A673 (cell line): ENCODE results near the gene GMDS.

Experiments used
- CTCF ChIP-seq: fragments of 300-800, 200-600 bp; sonication (generic); conservative IDR thresholded peaks from 2 replicates; pipeline ENCODE4 v1.5.1; 2017; ENCODE audit warnings: low read depth, mild to moderate bottlenecking, antibody characterized with exemption, low read length, moderate library complexity, mixed read lengths
- EZH2 ChIP-seq: fragments of 200-600 bp; sonication (generic); IDR thresholded peaks from 2 replicates; pipeline ENCODE4 v1.6.1; 2017; ENCODE audit warnings: borderline replicate concordance, low read depth, mild to moderate bottlenecking, mixed read lengths, antibody characterized with exemption, low read length; ENCODE audit not compliant: poor library complexity, severe bottlenecking

GRCh38 chr6:2191390-2191740 is 54.0 kb downstream of the GMDS start:
- no peak for TF ChIP-seq CTCF
- TF ChIP-seq EZH2: no peak
